Dendritic cell treated with granulocyte-macrophage colony-stimulating factor and Interleukin-4, amounts not matched to agents 40 ng/mL and 50 ng/mL, for 4 days (primary cell): Measurements from ENCODE around the gene ACE.
"Not testable (repeated sequence)": the region's sequence is repeated elsewhere in the genome, so short reads cannot be mapped to it uniquely, and the experiment has no call there.

ENCODE experiments used
- H3K27ac Mint-ChIP-seq: one replicate; pipeline ENCODE4 v1.8.0; 2022; ENCODE audit warnings: mild to moderate bottlenecking, mixed read lengths
- H3K27me3 Mint-ChIP-seq: one replicate; pipeline ENCODE4 v1.8.0; 2022; ENCODE audit warnings: mild to moderate bottlenecking, mixed read lengths
- H3K36me3 Mint-ChIP-seq: one replicate; pipeline ENCODE4 v1.8.0; 2022; ENCODE audit warnings: low read depth, mixed read lengths
- H3K4me1 Mint-ChIP-seq: one replicate; pipeline ENCODE4 v1.8.0; 2022; ENCODE audit warnings: low read depth, mixed read lengths
- H3K4me3 Mint-ChIP-seq: one replicate; pipeline ENCODE4 v1.8.0; 2022; ENCODE audit warnings: mild to moderate bottlenecking, moderate library complexity, mixed read lengths
- H3K9me3 Mint-ChIP-seq: one replicate; pipeline ENCODE4 v1.8.0; 2022; ENCODE audit warnings: mixed read lengths
- intact Hi-C: fragments of 100-400 bp; cut with micrococcal nuclease; formaldehyde crosslinking; loops from one replicate; pipeline ENCODE4 v1.15.0; 2022

Gene ACE

GRCh38 chr17:63448655-63449054, 28.2 kb upstream of the ACE start:
- peaks cover 47% of the 10 kb centered on the region for H3K4me1 Mint-ChIP-seq
- H3K27ac Mint-ChIP-seq, result no peak overlapping the region
- H3K27me3 Mint-ChIP-seq, result peaks cover 36% of the 10 kb centered on the region
- H3K4me3 Mint-ChIP-seq, result no peak overlapping the region
- intact Hi-C loops, result no loop called here
- H3K9me3 Mint-ChIP-seq, result no peaks in the 10 kb centered on the region
- H3K36me3 Mint-ChIP-seq, result no peaks in the 10 kb centered on the region

- no peaks in the 10 kb centered on the region for H3K9me3 Mint-ChIP-seq
- no peak overlapping the region for H3K27ac Mint-ChIP-seq
- H3K4me3 Mint-ChIP-seq, result no peak overlapping the region
- peaks cover 37% of the 10 kb centered on the region for H3K4me1 Mint-ChIP-seq
- H3K36me3 Mint-ChIP-seq, result no peaks in the 10 kb centered on the region
- peaks cover 35% of the 10 kb centered on the region for H3K27me3 Mint-ChIP-seq
- intact Hi-C loops, result no loop called here
These were observed 26.3 kb upstream of the ACE start for GRCh38 chr17:63450551-63450950.

GRCh38 chr17:63451150-63451549, 25.7 kb upstream of the ACE start:
- intact Hi-C loops, result no loop called here
- no peaks in the 10 kb centered on the region for H3K9me3 Mint-ChIP-seq
- H3K36me3 Mint-ChIP-seq, result no peaks in the 10 kb centered on the region
- H3K27me3 Mint-ChIP-seq, result peaks cover 39% of the 10 kb centered on the region
- no peak overlapping the region for H3K4me3 Mint-ChIP-seq
- peaks cover 37% of the 10 kb centered on the region for H3K4me1 Mint-ChIP-seq
- no peak overlapping the region for H3K27ac Mint-ChIP-seq

- Mint-ChIP-seq H3K9me3 (no peaks in the 10 kb centered on the region), H3K36me3 (no peaks in the 10 kb centered on the region), H3K4me1 (peaks cover 30% of the 10 kb centered on the region), H3K27me3 (peaks cover 41% of the 10 kb centered on the region), H3K27ac (no peak overlapping the region), H3K4me3 (no peak overlapping the region)
- intact Hi-C loops, result no loop called here
These were observed 24.6 kb upstream of the ACE start for GRCh38 chr17:63452046-63452961.

- Mint-ChIP-seq H3K27ac (no peak overlapping the region), H3K36me3 (no peaks in the 10 kb centered on the region), H3K9me3 (no peaks in the 10 kb centered on the region), H3K27me3 (peaks cover 46% of the 10 kb centered on the region), H3K4me3 (no peak overlapping the region), H3K4me1 (peaks cover 22% of the 10 kb centered on the region)
- intact Hi-C loops, result no loop called here
These were observed 23.8 kb upstream of the ACE start for GRCh38 chr17:63452962-63453551.

GRCh38 chr17:63454357-63454756, 22.5 kb upstream of the ACE start:
- intact Hi-C loops, H3K9me3 Mint-ChIP-seq, H3K36me3 Mint-ChIP-seq, H3K4me3 Mint-ChIP-seq: not testable (repeated sequence)
- Mint-ChIP-seq H3K4me1 (peaks cover 18% of the 10 kb centered on the region), H3K27ac (peak overlapping the region; percentile 16), H3K27me3 (peaks cover 42% of the 10 kb centered on the region)

- Mint-ChIP-seq H3K9me3 (no peaks in the 10 kb centered on the region), H3K27me3 (peaks cover 39% of the 10 kb centered on the region), H3K4me1 (peaks cover 18% of the 10 kb centered on the region), H3K27ac (no peak overlapping the region), H3K4me3 (no peak overlapping the region), H3K36me3 (no peaks in the 10 kb centered on the region)
- intact Hi-C loops, result no loop called here
These were observed 21.9 kb upstream of the ACE start for GRCh38 chr17:63454915-63455314.

GRCh38 chr17:63455417-63455816, 21.4 kb upstream of the ACE start:
- intact Hi-C loops, result no loop called here
- no peak overlapping the region for H3K4me3 Mint-ChIP-seq
- H3K27ac Mint-ChIP-seq, result peak overlapping the region; percentile 10
- no peaks in the 10 kb centered on the region for H3K36me3 Mint-ChIP-seq
- no peaks in the 10 kb centered on the region for H3K9me3 Mint-ChIP-seq
- peaks cover 17% of the 10 kb centered on the region for H3K4me1 Mint-ChIP-seq
- H3K27me3 Mint-ChIP-seq, result peaks cover 34% of the 10 kb centered on the region

- peaks cover 15% of the 10 kb centered on the region for H3K27me3 Mint-ChIP-seq
- intact Hi-C loops, result no loop called here
- no peaks in the 10 kb centered on the region for H3K9me3 Mint-ChIP-seq
- H3K27ac Mint-ChIP-seq, result peak overlapping the region; percentile 47
- H3K4me1 Mint-ChIP-seq, result peaks cover 33% of the 10 kb centered on the region
- no peaks in the 10 kb centered on the region for H3K36me3 Mint-ChIP-seq
- H3K4me3 Mint-ChIP-seq, result no peak overlapping the region
These were observed 18.4 kb upstream of the ACE start for GRCh38 chr17:63458478-63458877.

- intact Hi-C loops, result loop anchor here (2.0 kb wide), 1 partner anchor 13 kb away; the partner anchor contains the start of gene CYB561
- H3K4me1 Mint-ChIP-seq, result peaks cover 49% of the 10 kb centered on the region
- H3K27me3 Mint-ChIP-seq, result peaks cover 11% of the 10 kb centered on the region
- H3K36me3 Mint-ChIP-seq, result no peaks in the 10 kb centered on the region
- H3K9me3 Mint-ChIP-seq, result no peaks in the 10 kb centered on the region
- peak overlapping the region; percentile 80 for H3K27ac Mint-ChIP-seq
- no peak overlapping the region for H3K4me3 Mint-ChIP-seq
These were observed 16.8 kb upstream of the ACE start for GRCh38 chr17:63460018-63460417.

GRCh38 chr17:63463771-63464170, 13.1 kb upstream of the ACE start:
- intact Hi-C loops, result no loop called here
- H3K27me3 Mint-ChIP-seq, result peaks cover 2% of the 10 kb centered on the region
- H3K9me3 Mint-ChIP-seq, result no peaks in the 10 kb centered on the region

GRCh38 chr17:63464691-63465236, 12.1 kb upstream of the ACE start:
- no peaks in the 10 kb centered on the region for H3K9me3 Mint-ChIP-seq
- no peak overlapping the region for H3K27ac Mint-ChIP-seq
- H3K27me3 Mint-ChIP-seq, result peaks cover 2% of the 10 kb centered on the region
- intact Hi-C loops, result no loop called here
- H3K4me3 Mint-ChIP-seq, result no peak overlapping the region
- peaks cover 42% of the 10 kb centered on the region for H3K4me1 Mint-ChIP-seq
- no peaks in the 10 kb centered on the region for H3K36me3 Mint-ChIP-seq

More at GRCh38 chr17:63463771-63464170, 13.1 kb upstream of the ACE start:
- Mint-ChIP-seq H3K4me1 (peaks cover 50% of the 10 kb centered on the region), H3K36me3 (no peaks in the 10 kb centered on the region), H3K27ac (no peak overlapping the region), H3K4me3 (no peak overlapping the region)

- peaks cover 18% of the 10 kb centered on the region for H3K27me3 Mint-ChIP-seq
- intact Hi-C loops, H3K36me3 Mint-ChIP-seq, H3K27ac Mint-ChIP-seq, H3K4me3 Mint-ChIP-seq, H3K9me3 Mint-ChIP-seq: not testable (repeated sequence)
- H3K4me1 Mint-ChIP-seq, result peaks cover 24% of the 10 kb centered on the region
These were observed 8.8 kb upstream of the ACE start for GRCh38 chr17:63468099-63468498.

- Mint-ChIP-seq H3K4me1 (peaks cover 49% of the 10 kb centered on the region), H3K36me3 (peaks cover 20% of the 10 kb centered on the region), H3K9me3 (no peaks in the 10 kb centered on the region), H3K27ac (peak overlapping the region; percentile 78), H3K27me3 (peaks cover 40% of the 10 kb centered on the region), H3K4me3 (no peak overlapping the region)
- intact Hi-C loops, result no loop called here
These were observed 2.7 kb upstream of the ACE start for GRCh38 chr17:63474174-63474573.
